Measurements from ENCODE around the gene TAS2R43.

DNA sequence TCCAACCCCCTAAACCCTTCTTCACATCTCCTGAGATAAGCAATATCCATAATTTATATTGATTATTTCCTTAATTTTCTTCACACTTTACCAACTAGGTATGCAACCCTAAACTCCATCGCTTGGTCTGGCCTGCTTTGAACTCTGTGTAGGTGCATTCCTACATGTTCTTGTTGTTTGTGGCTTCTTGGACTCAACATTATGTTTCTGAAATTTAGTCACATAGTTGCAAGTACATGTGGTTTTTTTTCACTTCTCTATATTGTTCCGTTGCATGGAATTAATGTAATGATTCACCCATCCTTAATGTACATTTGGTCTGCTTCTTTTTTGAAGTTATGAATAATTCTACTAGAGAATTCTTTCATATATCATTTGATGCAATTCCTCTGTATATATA, 44.0 kb upstream of the TAS2R43 start:
- TF ChIP-seq FOS (IDR thresholded peaks at IDR 0.05; ENCODE audit: low read depth, low read length) (no peak), NFE2L2 (IDR thresholded peaks at IDR 0.05; ENCODE audit: low read depth, low read length) (no peak), POLR2A (IDR thresholded peaks at IDR 0.05; ENCODE audit: low read depth, low read length) (no peak), RCOR1 (IDR thresholded peaks at IDR 0.05; ENCODE audit: insufficient replicate concordance, low read length) (no peak), SMC3 (IDR thresholded peaks at IDR 0.05; ENCODE audit: low read depth, low read length) (no peak), MXI1 (IDR thresholded peaks at IDR 0.05; ENCODE audit: borderline replicate concordance, low read depth, low read length) (no peak), BHLHE40 (IDR thresholded peaks at IDR 0.05; ENCODE audit: low read depth, low read length) (no peak), CEBPB (IDR thresholded peaks at IDR 0.05; ENCODE audit: low read depth, low read length) (no peak)
- TF ChIP-seq, protein P1, sequence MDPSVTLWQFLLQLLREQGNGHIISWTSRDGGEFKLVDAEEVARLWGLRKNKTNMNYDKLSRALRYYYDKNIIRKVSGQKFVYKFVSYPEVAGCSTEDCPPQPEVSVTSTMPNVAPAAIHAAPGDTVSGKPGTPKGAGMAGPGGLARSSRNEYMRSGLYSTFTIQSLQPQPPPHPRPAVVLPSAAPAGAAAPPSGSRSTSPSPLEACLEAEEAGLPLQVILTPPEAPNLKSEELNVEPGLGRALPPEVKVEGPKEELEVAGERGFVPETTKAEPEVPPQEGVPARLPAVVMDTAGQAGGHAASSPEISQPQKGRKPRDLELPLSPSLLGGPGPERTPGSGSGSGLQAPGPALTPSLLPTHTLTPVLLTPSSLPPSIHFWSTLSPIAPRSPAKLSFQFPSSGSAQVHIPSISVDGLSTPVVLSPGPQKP (IDR thresholded peaks at IDR 0.05; ENCODE audit: borderline replicate concordance, low read depth, low read length), result no peak
- TF ChIP-seq, protein P2, sequence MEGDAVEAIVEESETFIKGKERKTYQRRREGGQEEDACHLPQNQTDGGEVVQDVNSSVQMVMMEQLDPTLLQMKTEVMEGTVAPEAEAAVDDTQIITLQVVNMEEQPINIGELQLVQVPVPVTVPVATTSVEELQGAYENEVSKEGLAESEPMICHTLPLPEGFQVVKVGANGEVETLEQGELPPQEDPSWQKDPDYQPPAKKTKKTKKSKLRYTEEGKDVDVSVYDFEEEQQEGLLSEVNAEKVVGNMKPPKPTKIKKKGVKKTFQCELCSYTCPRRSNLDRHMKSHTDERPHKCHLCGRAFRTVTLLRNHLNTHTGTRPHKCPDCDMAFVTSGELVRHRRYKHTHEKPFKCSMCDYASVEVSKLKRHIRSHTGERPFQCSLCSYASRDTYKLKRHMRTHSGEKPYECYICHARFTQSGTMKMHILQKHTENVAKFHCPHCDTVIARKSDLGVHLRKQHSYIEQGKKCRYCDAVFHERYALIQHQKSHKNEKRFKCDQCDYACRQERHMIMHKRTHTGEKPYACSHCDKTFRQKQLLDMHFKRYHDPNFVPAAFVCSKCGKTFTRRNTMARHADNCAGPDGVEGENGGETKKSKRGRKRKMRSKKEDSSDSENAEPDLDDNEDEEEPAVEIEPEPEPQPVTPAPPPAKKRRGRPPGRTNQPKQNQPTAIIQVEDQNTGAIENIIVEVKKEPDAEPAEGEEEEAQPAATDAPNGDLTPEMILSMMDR (conservative IDR thresholded peaks at IDR 0.05; ENCODE audit: low read depth, low read length), result no peak

All from IMR-90 (cell line).